K562 (cell line): ENCODE results near the gene AGPAT4. TPM values are rescaled to one million over a fixed set of nuclear protein-coding genes. Genes with fewer than 3 reads are reported as not detected.

Experiments
- CBFA2T3 ChIP-seq: fragments of 450-650 bp; IDR thresholded peaks from 2 replicates; pipeline ENCODE4 v1.6.1; 2017
- DMBX1 ChIP-seq: fragments of 250-450 bp; sonication (Bioruptor Pico); IDR thresholded peaks from 2 replicates; pipeline ENCODE4 v1.8.0; 2022; ENCODE audit warnings: inconsistent platforms, mild to moderate bottlenecking, moderate library complexity, borderline replicate concordance
- E2F6 ChIP-seq, 2 experiments: IDR thresholded peaks; 2 replicates each; pipeline ENCODE4 v1.6.1; 2011; ENCODE audit warnings: borderline replicate concordance in 1 of 2, control low read depth in 1 of 2, low read depth in 1 of 2, low read length in 1 of 2, mild to moderate bottlenecking in 1 of 2, mixed read lengths in 1 of 2, moderate library complexity in 1 of 2; ENCODE audit not compliant: insufficient read depth in 1 of 2, insufficient read length in 1 of 2, poor library complexity in 1 of 2, severe bottlenecking in 1 of 2; ENCODE audit errors: extremely low read depth in 1 of 2
- FOXM1 ChIP-seq, 2 experiments: fragments of 450-650 bp in 1 of 2; sonication (generic) in 1 of 2; formaldehyde crosslinking in 1 of 2; IDR thresholded peaks; 2 replicates each; pipeline versions ENCODE4 v1.6.1 to v1.9.0; 2017 to 2022; ENCODE audit warnings: low read depth in 2 of 2, mild to moderate bottlenecking in 2 of 2, missing genetic modification reagents in 1 of 2, moderate library complexity in 1 of 2
- FOXP1 ChIP-seq: sonication (generic); formaldehyde crosslinking; IDR thresholded peaks from 2 replicates; pipeline ENCODE4 v1.8.0; 2022; ENCODE audit warnings: mild to moderate bottlenecking, missing genetic modification reagents
- FUS ChIP-seq: fragments of 200-400 bp; formaldehyde crosslinking; optimal IDR thresholded peaks from 2 replicates; pipeline ENCODE3; 2017; ENCODE audit warnings: low read depth, low read length
- HSF4 ChIP-seq: fragments of 250-450 bp; sonication (Bioruptor Pico); IDR thresholded peaks from 2 replicates; pipeline ENCODE4 v2.1.2; 2022; ENCODE audit warnings: mild to moderate bottlenecking, moderate library complexity, borderline replicate concordance
- JUND ChIP-seq, 2 experiments: IDR thresholded peaks; 2 replicates in 1 of 2; 3 replicates in 1 of 2; pipeline ENCODE4 v1.6.1; 2011; ENCODE audit warnings: borderline replicate concordance in 2 of 2, low read depth in 2 of 2, low read length in 2 of 2, improper control_type of control experiment in 1 of 2, missing biosample characterization in 1 of 2, missing genetic modification characterization in 1 of 2, missing genetic modification reagents in 1 of 2
- KAT2B ChIP-seq: IDR thresholded peaks from one replicate; pipeline ENCODE4 v1.6.1; 2012; ENCODE audit warnings: low read depth, mild to moderate bottlenecking, control low read depth, inconsistent platforms, low read length, moderate library complexity
- KLF16 ChIP-seq: IDR thresholded peaks from 2 replicates; pipeline ENCODE4 v1.6.1; 2016; ENCODE audit warnings: antibody characterized with exemption
- MTA1 ChIP-seq: fragments of 450-650 bp; IDR thresholded peaks from 2 replicates; pipeline ENCODE4 v1.6.1; 2017; ENCODE audit warnings: borderline replicate concordance
- MTA2 ChIP-seq: fragments of 450-650 bp; IDR thresholded peaks from 2 replicates; pipeline ENCODE4 v1.6.1; 2016; ENCODE audit warnings: low read depth
- NCOR1 ChIP-seq: fragments of 450-650 bp; IDR thresholded peaks from 2 replicates; pipeline ENCODE4 v1.6.1; 2016; ENCODE audit warnings: mild to moderate bottlenecking, moderate library complexity
- PKNOX1 ChIP-seq: fragments of 450-650 bp; IDR thresholded peaks from 2 replicates; pipeline ENCODE4 v1.6.1; 2016
- PRPF4 ChIP-seq: fragments of 200-400 bp; formaldehyde crosslinking; IDR thresholded peaks from one replicate; pipeline ENCODE4 v1.6.1; 2017; ENCODE audit warnings: low read length, low read depth, mild to moderate bottlenecking; ENCODE audit not compliant: insufficient read depth, poor library complexity, severe bottlenecking
- SMAD1 ChIP-seq: fragments of 150-350 bp; IDR thresholded peaks from 2 replicates; pipeline ENCODE4 v1.6.1; 2014; ENCODE audit warnings: low read length, low read depth; ENCODE audit not compliant: partially characterized antibody
- SMAD3 ChIP-seq: fragments of 450-650 bp; formaldehyde crosslinking; conservative IDR thresholded peaks from 2 replicates; pipeline ENCODE4 v1.4.0; 2020; ENCODE audit warnings: mild to moderate bottlenecking
- SMARCA4 ChIP-seq: fragments of 450-650 bp; IDR thresholded peaks from 2 replicates; pipeline ENCODE4 v1.6.1; 2016
- SPI1 ChIP-seq: IDR thresholded peaks from 2 replicates; pipeline ENCODE4 v1.6.1; 2011; ENCODE audit warnings: low read depth, low read length, control low read depth, borderline replicate concordance
- SRSF1 ChIP-seq: fragments of 200-400 bp; formaldehyde crosslinking; IDR thresholded peaks from 2 replicates; pipeline ENCODE4 v1.6.1; 2017; ENCODE audit warnings: mild to moderate bottlenecking, low read depth, low read length, moderate library complexity
- TAL1 ChIP-seq: fragments of 450-650 bp; IDR thresholded peaks from 2 replicates; pipeline ENCODE4 v1.6.1; 2016; ENCODE audit warnings: mild to moderate bottlenecking
- USF2 ChIP-seq: sonication (generic); formaldehyde crosslinking; IDR thresholded peaks from 2 replicates; pipeline ENCODE4 v1.5.0; 2020; ENCODE audit warnings: missing genetic modification reagents
- ZBTB34 ChIP-seq: fragments of 250-450 bp; sonication (Bioruptor Pico); IDR thresholded peaks from 2 replicates; pipeline ENCODE4 v1.8.0; 2021; ENCODE audit warnings: mild to moderate bottlenecking, moderate library complexity
- ZNF134 ChIP-seq: fragments of 250-450 bp; sonication (Bioruptor Pico); conservative IDR thresholded peaks from 2 replicates; pipeline ENCODE4 v1.4.0; 2020
- ZNF668 ChIP-seq: fragments of 250-450 bp; sonication (Bioruptor Pico); IDR thresholded peaks from 2 replicates; pipeline ENCODE4 v1.8.0; 2022; ENCODE audit warnings: mild to moderate bottlenecking, inconsistent platforms
- ZNF717 ChIP-seq: fragments of 250-450 bp; sonication (Bioruptor Pico); IDR thresholded peaks from 2 replicates; pipeline ENCODE4 v1.5.0; 2021
- polyA plus RNA-seq, 8 experiments: library from polyadenylated mRNA; depleted of rRNA in 4 of 8; stranded (reverse) in 5 of 8; unstranded in 3 of 8; fragments of >200 nt; fragmentation: Nextera tagmentation in 2 of 8; fragmentation: Illumina TruSeq in 1 of 8; extraction: Ambion mirVana in 2 of 8; extraction: Trizol in 1 of 8; gene quantifications; 2 replicates each; pipeline versions ENCODE4 v1.2.1 to v1.2.3, GENCODE V29; 2011 to 2014; ENCODE audit warnings: inconsistent platforms in 1 of 8, missing spikeins in 1 of 8
- total RNA-seq, 7 experiments: library from RNA; depleted of rRNA in 6 of 7; stranded (reverse); fragments of >200 nt in 6 of 7; fragmentation: Illumina TruSeq in 2 of 7; extraction: Trizol in 2 of 7; gene quantifications; 2 replicates each; pipeline versions ENCODE4 v1.2.1 to v1.2.3, GENCODE V29; 2011 to 2021; ENCODE audit warnings: low replicate concordance in 1 of 7

The AGPAT4 gene
- total and polyA plus RNA-seq, 9 of the 15 experiments (the other 6 are each of a cell fraction or from before 2014, with no cell fraction given) = 2.2 to 15.0 (median 5.7) TPM

GRCh38 chr6:161244725-161245124, 29.1 kb downstream of the AGPAT4 start (continued):
- TF ChIP-seq ZNF134 (CRISPR knock-in tag) = peak; percentile 71; the same call in 1 of the 2 replicates
- no peak for TF ChIP-seq KAT2B
- peak; percentile 17 for TF ChIP-seq SMAD1
- peak; percentile 95 for TF ChIP-seq CBFA2T3
- TF ChIP-seq ZBTB34 (CRISPR knock-in tag) = no peak
- no peak for TF ChIP-seq MTA1
- TF ChIP-seq MTA2 = peak; percentile 76
- TF ChIP-seq NCOR1 = peak; percentile 84
- peak; percentile 88 for TF ChIP-seq TAL1
- TF ChIP-seq USF2 (CRISPR knock-in tag) = peak; percentile 68
- TF ChIP-seq PRPF4 = no peak
- TF ChIP-seq HSF4 = peak; percentile 11; the same call in 1 of the 2 replicates
- TF ChIP-seq FOXM1 (IDR thresholded peaks at IDR 0.05; ENCODE audit: low read depth) = peak; percentile 52; the same call in 1 of the 2 replicates
- no peak for TF ChIP-seq FOXM1 (CRISPR knock-in tag; IDR thresholded peaks at IDR 0.05; ENCODE audit: low read depth)
- peak; percentile 32; the same call in 1 of the 2 replicates for TF ChIP-seq DMBX1
- peak in 1 of 2 experiments; percentile 6 for TF ChIP-seq E2F6 (IDR thresholded peaks at IDR 0.05; ENCODE audit: borderline replicate concordance in 1 of 2, extremely low read depth in 1 of 2, insufficient read depth in 1 of 2, insufficient read length in 1 of 2, low read depth in 1 of 2, low read length in 1 of 2, poor library complexity in 1 of 2, severe bottlenecking in 1 of 2)
- peak; percentile 65; the same call in 1 of the 2 replicates for TF ChIP-seq SMARCA4
- TF ChIP-seq JUND (IDR thresholded peaks at IDR 0.05; ENCODE audit: borderline replicate concordance, low read depth, low read length) = no peak
- TF ChIP-seq JUND (tag; IDR thresholded peaks at IDR 0.05; ENCODE audit: borderline replicate concordance, low read depth, low read length) = peak; percentile 28; the same call in 1 of the 3 replicates
- TF ChIP-seq KLF16 = peak; percentile 90
- TF ChIP-seq SPI1 = no peak
- no peak for TF ChIP-seq ZNF668 (CRISPR knock-in tag)
- no peak for TF ChIP-seq PKNOX1
- TF ChIP-seq FUS = no peak
- 0 out of 2 replicates have a peak, but pooled peaks have one; percentile 9 for TF ChIP-seq SMAD3 (CRISPR knock-in tag)
- no peak for TF ChIP-seq ZNF717 (CRISPR knock-in tag)
- peak; percentile 59; the same call in 1 of the 2 replicates for TF ChIP-seq FOXP1 (CRISPR knock-in tag)
- TF ChIP-seq SRSF1 = no peak
